Measurements from ENCODE around the gene RIMKLB. TPM values are rescaled to one million over a fixed set of nuclear protein-coding genes. Genes with fewer than 3 reads are reported as not detected.
"Not testable (repeated sequence)": the region's sequence is repeated elsewhere in the genome, so short reads cannot be mapped to it uniquely, and the experiment has no call there.

RIMKLB gene
- total RNA-seq, 2 donors from 2014 or later, result 4.3 to 6.0 TPM

- H3K4me1 ChIP-seq, result no peaks in the 10 kb centered on the region
- no peak overlapping the region for H3K9ac ChIP-seq (ENCODE audit: low read depth in 2 of 2, low read length in 2 of 2)
- H3K36me3 ChIP-seq, result no peaks in the 10 kb centered on the region
- TF ChIP-seq CTCF (IDR thresholded peaks at IDR 0.05), result no peak
- DNase-seq, result no peak
- no peak overlapping the region for H3K27ac ChIP-seq
- H3K4me3 ChIP-seq, result no peak overlapping the region
- no peaks in the 10 kb centered on the region for H3K9me3 ChIP-seq
- intact Hi-C loops (cut with DNase I), result no loop called here
- no peaks in the 10 kb centered on the region for H3K27me3 ChIP-seq
These were observed 116.0 kb downstream of the RIMKLB start for GRCh38 chr12:8813572-8814357.

GRCh38 chr12:8816448-8817050, 118.8 kb downstream of the RIMKLB start:
- H3K4me1 ChIP-seq, result no peaks in the 10 kb centered on the region
- no peak for TF ChIP-seq CTCF (IDR thresholded peaks at IDR 0.05)

GRCh38 chr12:8817856-8818255, 120.1 kb downstream of the RIMKLB start:
- no peaks in the 10 kb centered on the region for H3K9me3 ChIP-seq
- H3K27me3 ChIP-seq, result no peaks in the 10 kb centered on the region
- H3K36me3 ChIP-seq, result no peaks in the 10 kb centered on the region
- no peaks in the 10 kb centered on the region for H3K4me1 ChIP-seq
- intact Hi-C loops (cut with DNase I), result no loop called here
- H3K4me3 ChIP-seq, result no peak overlapping the region
- no peak overlapping the region for H3K27ac ChIP-seq
- H3K9ac ChIP-seq (ENCODE audit: low read depth in 2 of 2, low read length in 2 of 2), result no peak overlapping the region
- no peak for TF ChIP-seq CTCF (IDR thresholded peaks at IDR 0.05)
- DNase-seq, result no peak

More at GRCh38 chr12:8816448-8817050, 118.8 kb downstream of the RIMKLB start:
- H3K4me3 ChIP-seq, result no peak overlapping the region
- H3K36me3 ChIP-seq, result no peaks in the 10 kb centered on the region
- no peaks in the 10 kb centered on the region for H3K27me3 ChIP-seq
- H3K27ac ChIP-seq, result no peak overlapping the region
- intact Hi-C loops (cut with DNase I), result no loop called here
- H3K9me3 ChIP-seq, result no peaks in the 10 kb centered on the region
- no peak for DNase-seq
- H3K9ac ChIP-seq (ENCODE audit: low read depth in 2 of 2, low read length in 2 of 2), result no peak overlapping the region

DNA sequence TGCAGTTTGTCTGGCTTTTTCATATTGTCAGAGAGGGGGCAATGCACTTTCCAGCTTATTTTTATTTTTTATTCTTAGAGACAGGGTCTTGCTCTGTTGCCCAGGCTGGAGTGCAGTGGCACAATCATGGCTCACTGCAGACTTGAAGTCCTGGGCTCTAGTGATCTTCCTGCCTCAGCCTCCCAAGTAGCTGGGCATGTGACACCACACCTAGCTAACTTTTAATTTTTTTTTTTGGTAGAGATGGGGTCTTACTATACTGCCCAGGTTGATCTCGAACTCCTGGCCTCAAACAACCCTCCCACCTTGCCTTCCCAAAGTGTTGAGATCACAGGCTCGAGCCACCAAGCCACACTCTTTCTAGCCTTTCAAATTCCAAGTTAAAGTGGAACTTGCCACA, 120.7 kb downstream of the RIMKLB start:
- no peak for TF ChIP-seq CTCF (IDR thresholded peaks at IDR 0.05)
- DNase-seq, result no peak
- Histone ChIP-seq H3K4me1 (no peaks in the 10 kb centered on the region), H3K9me3 (no peaks in the 10 kb centered on the region), H3K27me3 (no peaks in the 10 kb centered on the region), H3K4me3 (no peak overlapping the region), H3K36me3 (no peaks in the 10 kb centered on the region), H3K9ac (ENCODE audit: low read depth in 2 of 2, low read length in 2 of 2) (no peak overlapping the region), H3K27ac (no peak overlapping the region)
- intact Hi-C loops (cut with DNase I), result no loop called here

DNA sequence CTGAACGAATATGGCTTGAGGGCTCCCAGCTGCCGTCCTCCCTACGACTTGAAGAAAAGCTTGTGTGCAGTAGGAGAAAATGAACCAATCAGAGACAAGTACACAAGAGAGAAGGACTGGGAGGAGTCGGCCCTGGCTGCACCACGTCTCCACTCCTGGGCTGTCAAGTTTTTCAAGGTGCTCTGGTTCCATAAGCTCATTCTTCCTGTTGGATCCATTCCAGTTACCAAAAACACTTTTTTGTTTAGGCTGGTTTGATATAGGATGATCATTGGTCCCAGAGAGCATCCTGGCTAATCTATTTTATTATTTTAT, 121.8 kb downstream of the RIMKLB start:
- intact Hi-C loops (cut with DNase I), result no loop called here
- no peaks in the 10 kb centered on the region for H3K9me3 ChIP-seq
- no peaks in the 10 kb centered on the region for H3K4me1 ChIP-seq
- no peak overlapping the region for H3K27ac ChIP-seq
- no peak overlapping the region for H3K9ac ChIP-seq (ENCODE audit: low read depth in 2 of 2, low read length in 2 of 2)
- no peak overlapping the region for H3K4me3 ChIP-seq
- TF ChIP-seq CTCF (IDR thresholded peaks at IDR 0.05), result no peak
- H3K27me3 ChIP-seq, result no peaks in the 10 kb centered on the region
- no peak for DNase-seq
- H3K36me3 ChIP-seq, result no peaks in the 10 kb centered on the region

GRCh38 chr12:8820676-8821407, 123.1 kb downstream of the RIMKLB start:
- H3K9me3 ChIP-seq; H3K27ac ChIP-seq; H3K4me1 ChIP-seq; DNase-seq; H3K27me3 ChIP-seq; H3K4me3 ChIP-seq; H3K9ac ChIP-seq (ENCODE audit: low read depth in 2 of 2, low read length in 2 of 2); H3K36me3 ChIP-seq: not testable (repeated sequence)
- intact Hi-C loops (cut with DNase I), result loop anchor here (10.0 kb wide), 1 partner anchor 136 kb away; no protein-coding TSS in a partner anchor

Measured in colonic mucosa (tissue), 4 donors.